Measurements from ENCODE around the gene MGAT3. TPM values are rescaled to one million over a fixed set of nuclear protein-coding genes. Genes with fewer than 3 reads are reported as not detected.

MGAT3 gene
- total and polyA plus RNA-seq, 2 of the 13 experiments (the other 11 are each of a cell fraction or from before 2014, with no cell fraction given), result 0.11 to 0.15 TPM

DNA sequence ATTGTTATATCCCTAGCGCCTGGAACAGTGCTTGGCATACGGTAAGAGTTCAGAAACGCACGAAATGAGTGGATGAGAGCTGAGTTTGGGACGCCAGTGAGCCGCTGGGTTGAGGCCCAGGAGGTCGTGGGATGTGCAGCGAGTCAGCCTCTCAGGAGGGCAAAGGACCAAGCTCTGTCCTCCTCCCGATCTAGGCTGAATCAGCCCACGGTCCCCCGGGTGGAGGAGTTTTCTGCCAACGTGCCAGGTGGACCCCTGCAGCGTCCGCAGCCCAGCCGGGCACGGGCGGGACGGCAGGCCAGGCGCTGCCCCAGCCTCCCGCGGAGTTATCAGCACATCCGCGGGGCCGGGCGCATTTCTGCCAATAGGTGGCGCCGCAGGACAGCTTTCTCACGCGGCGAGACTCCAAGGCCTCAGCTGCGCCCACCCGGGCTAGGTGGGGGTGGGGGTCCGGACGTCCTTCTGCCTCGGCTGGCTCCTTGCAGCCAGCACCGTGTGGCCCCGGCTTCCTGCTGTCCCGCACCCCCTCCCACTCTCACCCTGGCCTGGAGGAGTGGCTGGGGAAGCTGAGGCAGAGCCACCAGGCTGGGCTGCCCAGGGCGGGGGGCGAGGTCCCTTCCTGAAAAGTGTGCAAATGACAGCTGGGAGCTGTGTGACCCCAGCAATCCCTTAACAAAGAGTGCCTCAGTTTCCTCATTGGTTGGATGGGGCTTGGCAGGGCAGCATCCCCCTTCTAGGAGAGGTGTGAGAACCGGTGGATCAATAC lies 78.0 kb downstream of the MGAT3 start:
- 3% methylated on average over 13 of the region's 41 CpGs for WGBS (ENCODE audit: low lambda C conversion rate)
- TF ChIP-seq ZNF382 (CRISPR knock-in tag; IDR thresholded peaks at IDR 0.05; ENCODE audit: borderline replicate concordance) (no peak), PRPF4 (IDR thresholded peaks at IDR 0.05; ENCODE audit: low read depth, low read length, poor library complexity, severe bottlenecking) (no peak), ELF1 (CRISPR knock-in tag; IDR thresholded peaks at IDR 0.05) (peak; percentile 18; the same call in 1 of the 2 replicates), ISL2 (CRISPR knock-in tag; IDR thresholded peaks at IDR 0.05) (0 out of 2 replicates have a peak, but pooled peaks have one; percentile 36), ZFP91 (CRISPR knock-in tag; IDR thresholded peaks at IDR 0.05; ENCODE audit: borderline replicate concordance) (peak; percentile 63; the same call in 1 of the 2 replicates), RERE (CRISPR knock-in tag; IDR thresholded peaks at IDR 0.05; ENCODE audit: low read depth) (no peak), ZNF724P (CRISPR knock-in tag; IDR thresholded peaks at IDR 0.05; ENCODE audit: borderline replicate concordance) (no peak)
- TF ChIP-seq, protein P1, sequence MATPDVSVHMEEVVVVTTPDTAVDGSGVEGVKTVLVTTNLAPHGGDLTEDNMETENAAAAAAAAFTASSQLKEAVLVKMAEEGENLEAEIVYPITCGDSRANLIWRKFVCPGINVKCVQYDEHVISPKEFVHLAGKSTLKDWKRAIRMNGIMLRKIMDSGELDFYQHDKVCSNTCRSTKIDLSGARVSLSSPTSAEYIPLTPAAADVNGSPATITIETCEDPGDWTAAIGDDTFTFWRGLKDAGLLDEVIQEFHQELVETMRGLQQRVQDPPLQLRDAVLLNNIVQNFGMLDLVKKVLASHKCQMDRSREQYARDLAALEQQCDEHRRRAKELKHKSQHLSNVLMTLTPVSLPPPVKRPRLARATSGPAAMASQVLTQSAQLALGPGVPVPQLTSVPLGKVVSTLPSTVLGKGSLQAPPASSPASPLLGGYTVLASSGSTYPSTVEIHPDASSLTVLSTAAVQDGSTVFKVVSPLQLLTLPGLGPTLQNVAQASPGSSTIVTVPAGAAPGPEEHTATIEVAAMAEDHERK (CRISPR knock-in tag; IDR thresholded peaks at IDR 0.05; ENCODE audit: low read depth), result no peak
- TF ChIP-seq, protein P2, sequence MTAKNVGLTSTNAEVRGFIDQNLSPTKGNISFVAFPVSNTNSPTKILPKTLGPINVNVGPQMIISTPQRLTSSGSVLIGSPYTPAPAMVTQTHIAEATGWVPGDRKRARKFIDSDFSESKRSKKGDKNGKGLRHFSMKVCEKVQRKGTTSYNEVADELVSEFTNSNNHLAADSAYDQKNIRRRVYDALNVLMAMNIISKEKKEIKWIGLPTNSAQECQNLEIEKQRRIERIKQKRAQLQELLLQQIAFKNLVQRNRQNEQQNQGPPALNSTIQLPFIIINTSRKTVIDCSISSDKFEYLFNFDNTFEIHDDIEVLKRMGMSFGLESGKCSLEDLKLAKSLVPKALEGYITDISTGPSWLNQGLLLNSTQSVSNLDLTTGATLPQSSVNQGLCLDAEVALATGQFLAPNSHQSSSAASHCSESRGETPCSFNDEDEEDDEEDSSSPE (CRISPR knock-in tag; IDR thresholded peaks at IDR 0.05), result peak; percentile 31; the same call in 1 of the 2 replicates

More for the DNA sequence above, 78.0 kb downstream of the MGAT3 start:
- peaks cover 45% of the 10 kb centered on the region for H3K4me1 ChIP-seq (ENCODE audit: insufficient read depth, low read length)
- FAIRE-seq, result no peak
- peak overlapping the region; percentile 56 for H3K27ac ChIP-seq (ENCODE audit: extremely low read length, insufficient read depth, low read length)
- no peaks in the 10 kb centered on the region for H3K9me3 ChIP-seq (ENCODE audit: low read length)
- peaks cover 0 to 14% of the 10 kb centered on the region in 2 experiments; a peak in 3 of 5 replicates for H3K27me3 ChIP-seq (ENCODE audit: control insufficient read depth in 1 of 2, insufficient read depth in 2 of 2, low read length in 2 of 2)
- H3K4me2 ChIP-seq (ENCODE audit: low read depth, low read length), result peak overlapping the region; percentile 95
- peak overlapping the region; percentile 55 to 77 (median 59) for H3K4me3 ChIP-seq (replicated peaks in 1 of 3; ENCODE audit: insufficient read depth in 1 of 3, low read depth in 2 of 3, low read length in 3 of 3)
- peak overlapping the region; percentile 92 for H2AFZ ChIP-seq (ENCODE audit: low read length)
- in situ Hi-C loops (cut with HindIII; ENCODE audit: extremely low pct_ligation_motif_present, low pct_unique_long_range_greater_than_20kb) (loop anchor here (5.0 kb wide), 2 partner anchors 273 to 493 kb away; no protein-coding TSS in a partner anchor), intact Hi-C loops (cut with micrococcal nuclease; ENCODE audit: unreplicated experiment) (loop anchor here (2.0 kb wide), 1 partner anchor 502 kb away; no protein-coding TSS in a partner anchor)
- peak; percentile 65 for ATAC-seq
- ChIA-PET CTCF (ENCODE audit: low intra/inter-chr PET ratio, low total read pairs) (interaction anchor here (0.6 to 4.0 kb wide), 6 partner anchors 39 to 814 kb away, joined by 3 to 21 read pairs (median 6); no protein-coding TSS in a partner anchor), POLR2A (interaction anchor here (1.0 to 4.1 kb wide), 10 partner anchors 12 to 509 kb away, joined by 3 to 15 read pairs (median 8); partner anchors contain the start of genes ATF4, MIEF1 and RPL3)
- peak overlapping the region; percentile 57 for H3K9ac ChIP-seq (ENCODE audit: insufficient read depth, low read depth, low read length)
- H4K20me1 ChIP-seq (ENCODE audit: insufficient read depth, low read length), result 0 out of 2 replicates have a peak, but pooled peaks cover under 1% of the 10 kb centered on the region
- peaks cover 2 to 5% of the 10 kb centered on the region in 2 experiments; a peak in 3 of 5 replicates for H3K36me3 ChIP-seq (replicated peaks in 1 of 2; ENCODE audit: control insufficient read depth in 1 of 2, insufficient read depth in 2 of 2, low read length in 2 of 2)
- H3K79me2 ChIP-seq (ENCODE audit: insufficient read depth, low read length), result peaks cover 18% of the 10 kb centered on the region
- peak; percentile 54 for DNase-seq (ENCODE audit: low spot score)
- BruUV-seq (replicated peaks), result no TSS peak
